Measurements from ENCODE around the gene NOTUM.

- TF ChIP-seq RAD21 (conservative IDR thresholded peaks at IDR 0.05 in 1 of 2, IDR thresholded peaks at IDR 0.05 in 1 of 2) (no peak), JUNB (IDR thresholded peaks at IDR 0.05) (no peak), RFX5 (IDR thresholded peaks at IDR 0.05) (no peak), POLR2A (IDR thresholded peaks at IDR 0.05; ENCODE audit: low read length) (no peak), CEBPB (IDR thresholded peaks at IDR 0.05) (no peak), MAZ (IDR thresholded peaks at IDR 0.05; ENCODE audit: borderline replicate concordance, low read depth, low read length) (no peak), EHMT2 (IDR thresholded peaks at IDR 0.05; ENCODE audit: low read depth) (no peak), MYC (IDR thresholded peaks at IDR 0.05; ENCODE audit: borderline replicate concordance, low read length) (no peak), EP300 (IDR thresholded peaks at IDR 0.05) (no peak), NPAS2 (CRISPR knock-in tag; IDR thresholded peaks at IDR 0.05; ENCODE audit: borderline replicate concordance) (no peak)
- TF ChIP-seq, protein P1, sequence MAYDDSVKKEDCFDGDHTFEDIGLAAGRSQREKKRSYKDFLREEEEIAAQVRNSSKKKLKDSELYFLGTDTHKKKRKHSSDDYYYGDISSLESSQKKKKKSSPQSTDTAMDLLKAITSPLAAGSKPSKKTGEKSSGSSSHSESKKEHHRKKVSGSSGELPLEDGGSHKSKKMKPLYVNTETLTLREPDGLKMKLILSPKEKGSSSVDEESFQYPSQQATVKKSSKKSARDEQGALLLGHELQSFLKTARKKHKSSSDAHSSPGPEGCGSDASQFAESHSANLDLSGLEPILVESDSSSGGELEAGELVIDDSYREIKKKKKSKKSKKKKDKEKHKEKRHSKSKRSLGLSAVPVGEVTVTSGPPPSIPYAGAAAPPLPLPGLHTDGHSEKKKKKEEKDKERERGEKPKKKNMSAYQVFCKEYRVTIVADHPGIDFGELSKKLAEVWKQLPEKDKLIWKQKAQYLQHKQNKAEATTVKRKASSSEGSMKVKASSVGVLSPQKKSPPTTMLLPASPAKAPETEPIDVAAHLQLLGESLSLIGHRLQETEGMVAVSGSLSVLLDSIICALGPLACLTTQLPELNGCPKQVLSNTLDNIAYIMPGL (CRISPR knock-in tag; IDR thresholded peaks at IDR 0.05; ENCODE audit: borderline replicate concordance) = no peak
- TF ChIP-seq, protein P2, sequence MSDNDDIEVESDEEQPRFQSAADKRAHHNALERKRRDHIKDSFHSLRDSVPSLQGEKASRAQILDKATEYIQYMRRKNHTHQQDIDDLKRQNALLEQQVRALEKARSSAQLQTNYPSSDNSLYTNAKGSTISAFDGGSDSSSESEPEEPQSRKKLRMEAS (IDR thresholded peaks at IDR 0.05) = no peak
- TF ChIP-seq, protein P3, sequence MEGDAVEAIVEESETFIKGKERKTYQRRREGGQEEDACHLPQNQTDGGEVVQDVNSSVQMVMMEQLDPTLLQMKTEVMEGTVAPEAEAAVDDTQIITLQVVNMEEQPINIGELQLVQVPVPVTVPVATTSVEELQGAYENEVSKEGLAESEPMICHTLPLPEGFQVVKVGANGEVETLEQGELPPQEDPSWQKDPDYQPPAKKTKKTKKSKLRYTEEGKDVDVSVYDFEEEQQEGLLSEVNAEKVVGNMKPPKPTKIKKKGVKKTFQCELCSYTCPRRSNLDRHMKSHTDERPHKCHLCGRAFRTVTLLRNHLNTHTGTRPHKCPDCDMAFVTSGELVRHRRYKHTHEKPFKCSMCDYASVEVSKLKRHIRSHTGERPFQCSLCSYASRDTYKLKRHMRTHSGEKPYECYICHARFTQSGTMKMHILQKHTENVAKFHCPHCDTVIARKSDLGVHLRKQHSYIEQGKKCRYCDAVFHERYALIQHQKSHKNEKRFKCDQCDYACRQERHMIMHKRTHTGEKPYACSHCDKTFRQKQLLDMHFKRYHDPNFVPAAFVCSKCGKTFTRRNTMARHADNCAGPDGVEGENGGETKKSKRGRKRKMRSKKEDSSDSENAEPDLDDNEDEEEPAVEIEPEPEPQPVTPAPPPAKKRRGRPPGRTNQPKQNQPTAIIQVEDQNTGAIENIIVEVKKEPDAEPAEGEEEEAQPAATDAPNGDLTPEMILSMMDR (IDR thresholded peaks at IDR 0.05) = no peak
These were observed 30.8 kb upstream of the NOTUM start for GRCh38 chr17:81991684-81992305.
